Endothelial cell of hepatic sinusoid (primary cell): ENCODE data around the gene LRIG1.

Experiments
- in situ Hi-C: cut with HindIII; loops from 2 replicates; pipeline ENCODE4 v1.10.0; 2017; ENCODE audit warnings: low sequenced_read_pairs

LRIG1 gene

GRCh38 chr3:66393333-66394005 lies 107.4 kb downstream of the LRIG1 start:
- in situ Hi-C loops = no loop called here

- in situ Hi-C loops = no loop called here
These were observed 107.9 kb downstream of the LRIG1 start for GRCh38 chr3:66392966-66393332.

- in situ Hi-C loops = no loop called here
These were observed 108.3 kb downstream of the LRIG1 start for GRCh38 chr3:66392512-66392911.

GRCh38 chr3:66390013-66390412 lies 110.8 kb downstream of the LRIG1 start:
- in situ Hi-C loops = no loop called here

- in situ Hi-C loops = no loop called here
These were observed 113.7 kb downstream of the LRIG1 start for GRCh38 chr3:66386925-66387650.

- in situ Hi-C loops = no loop called here
These were observed 114.6 kb downstream of the LRIG1 start for GRCh38 chr3:66386011-66386924.

GRCh38 chr3:66385066-66385465 lies 115.8 kb downstream of the LRIG1 start:
- in situ Hi-C loops = no loop called here

- in situ Hi-C loops = no loop called here
These were observed 116.7 kb downstream of the LRIG1 start for GRCh38 chr3:66383998-66384745.

GRCh38 chr3:66383023-66383422 lies 117.8 kb downstream of the LRIG1 start:
- in situ Hi-C loops = no loop called here

- in situ Hi-C loops = no loop called here
These were observed 118.7 kb downstream of the LRIG1 start for GRCh38 chr3:66382142-66382541.

- in situ Hi-C loops = no loop called here
These were observed 119.2 kb downstream of the LRIG1 start for GRCh38 chr3:66381626-66382025.

GRCh38 chr3:66380200-66380932 lies 120.5 kb downstream of the LRIG1 start:
- in situ Hi-C loops = no loop called here

GRCh38 chr3:66379565-66379964 lies 121.3 kb downstream of the LRIG1 start:
- in situ Hi-C loops = no loop called here

GRCh38 chr3:66378256-66378655 lies 122.6 kb downstream of the LRIG1 start:
- in situ Hi-C loops = no loop called here

- in situ Hi-C loops = no loop called here
These were observed 123.0 kb downstream of the LRIG1 start for GRCh38 chr3:66377800-66378199.

- in situ Hi-C loops = no loop called here
These were observed 124.3 kb downstream of the LRIG1 start for GRCh38 chr3:66376568-66376967.

GRCh38 chr3:66372681-66373350 lies 128.0 kb downstream of the LRIG1 start:
- in situ Hi-C loops = no loop called here

- in situ Hi-C loops = no loop called here
These were observed 129.4 kb downstream of the LRIG1 start for GRCh38 chr3:66371432-66371831.

GRCh38 chr3:66370179-66370578 lies 130.6 kb downstream of the LRIG1 start:
- in situ Hi-C loops = no loop called here

GRCh38 chr3:66367979-66368378 lies 132.8 kb downstream of the LRIG1 start:
- in situ Hi-C loops = no loop called here
